ENCODE data around the gene CORIN. TPM values are rescaled to one million over a fixed set of nuclear protein-coding genes. Genes with fewer than 3 reads are reported as not detected.

The CORIN gene
- polyA plus RNA-seq, 1 of the 3 experiments (the other 2 are of a cell fraction), result 1.1 TPM

- TF ChIP-seq MAX (IDR thresholded peaks at IDR 0.05; ENCODE audit: low read depth) (no peak), POLR2AphosphoS5 (IDR thresholded peaks at IDR 0.05; ENCODE audit: low read depth, low read length) (no peak), GATA2 (CRISPR knock-in tag; IDR thresholded peaks at IDR 0.05) (no peak), FOSL2 (IDR thresholded peaks at IDR 0.05; ENCODE audit: borderline replicate concordance, low read depth) (no peak), EZH2phosphoT487 (IDR thresholded peaks at IDR 0.05; ENCODE audit: borderline replicate concordance, low read depth) (no peak)
These were observed 91.7 kb downstream of the CORIN start (continued) for GRCh38 chr4:47746122-47746521.

GRCh38 chr4:47744843-47745382 lies 93.0 kb downstream of the CORIN start:
- CTCF ChIA-PET, result interaction anchor here (0.7 to 3.5 kb wide), 3 partner anchors 29 to 91 kb away, joined by 3 to 21 read pairs (median 3); no protein-coding TSS in a partner anchor
- WGBS (ENCODE audit: low lambda C conversion rate), result 27% methylated on average over 2 of the region's 2 CpGs
- POLR2A ChIA-PET, result no interaction called here

GRCh38 chr4:47744253-47744652 lies 93.6 kb downstream of the CORIN start:
- CTCF ChIA-PET, result interaction anchor here (0.8 to 3.5 kb wide), 2 partner anchors 31 to 92 kb away, joined by 3 to 21 read pairs; no protein-coding TSS in a partner anchor
- Histone ChIP-seq H4K20me1 (ENCODE audit: insufficient read depth) (no peaks in the 10 kb centered on the region), H3K27me3 (ENCODE audit: insufficient read depth) (no peaks in the 10 kb centered on the region), H2AFZ (ENCODE audit: low read depth) (no peak overlapping the region), H3K27ac (ENCODE audit: low read depth in 2 of 2, low read length in 1 of 2) (no peak overlapping the region; a peak in 1 of 4 replicates), H3K4me3 (ENCODE audit: low read depth in 2 of 2, low read length in 1 of 2) (no peak overlapping the region), H3K9me2 (no peaks in the 10 kb centered on the region), H3K9me3 (no peaks in the 10 kb centered on the region; the same call in 1 of the 2 replicates), H3K4me2 (no peak overlapping the region), H3K4me1 (ENCODE audit: control insufficient read depth in 1 of 2, insufficient read depth in 2 of 2, low read depth in 1 of 2, low read length in 1 of 2) (peaks cover 2 to 3% of the 10 kb centered on the region in 2 experiments; a peak in 2 of 4 replicates), H3K79me2 (ENCODE audit: insufficient read depth) (no peaks in the 10 kb centered on the region), H3K36me3 (replicated peaks in 1 of 2; ENCODE audit: control insufficient read depth in 1 of 2, insufficient read depth in 2 of 2, low read length in 1 of 2) (peaks cover 0 to 3% of the 10 kb centered on the region in 2 experiments), H3F3A (replicated peaks; ENCODE audit: insufficient read depth) (no peaks in the 10 kb centered on the region), H3K9ac (no peak overlapping the region)
- DNase-seq, result no peak
- WGBS (ENCODE audit: low lambda C conversion rate), result 57% methylated on average over 2 of the region's 2 CpGs
- TF ChIP-seq SIN3A (IDR thresholded peaks at IDR 0.05; ENCODE audit: borderline replicate concordance, low read depth, low read length), result no peak
- TF ChIP-seq RAD21 (IDR thresholded peaks at IDR 0.05; ENCODE audit: low read length), result no peak
- TF ChIP-seq CTCF (IDR thresholded peaks at IDR 0.05), result no peak
- no peak for TF ChIP-seq MXI1 (IDR thresholded peaks at IDR 0.05; ENCODE audit: low read depth, low read length)
- TF ChIP-seq MEF2A (IDR thresholded peaks at IDR 0.05; ENCODE audit: borderline replicate concordance, low read depth), result no peak
- no peak for TF ChIP-seq SMC3 (IDR thresholded peaks at IDR 0.05; ENCODE audit: low read depth, low read length)
- TF ChIP-seq EZH2phosphoT487 (IDR thresholded peaks at IDR 0.05; ENCODE audit: borderline replicate concordance, low read depth), result no peak
- no peak for TF ChIP-seq ZBTB33 (IDR thresholded peaks at IDR 0.05; ENCODE audit: borderline replicate concordance, low read depth)
- no peak for TF ChIP-seq GABPA (IDR thresholded peaks at IDR 0.05; ENCODE audit: low read depth)
- TF ChIP-seq RCOR1 (IDR thresholded peaks at IDR 0.05; ENCODE audit: low read length), result no peak
- no peak for TF ChIP-seq GATA2 (CRISPR knock-in tag; IDR thresholded peaks at IDR 0.05)
- no peak for TF ChIP-seq FOSL2 (IDR thresholded peaks at IDR 0.05; ENCODE audit: borderline replicate concordance, low read depth)
- no peak for TF ChIP-seq MAX (IDR thresholded peaks at IDR 0.05; ENCODE audit: low read depth)
- no peak for TF ChIP-seq FOXM1 (IDR thresholded peaks at IDR 0.05; ENCODE audit: low read depth)
- POLR2A ChIA-PET, result no interaction called here

More at GRCh38 chr4:47744843-47745382, 93.0 kb downstream of the CORIN start:
- Histone ChIP-seq H3K9ac (no peak overlapping the region), H3K4me2 (no peak overlapping the region), H3K9me3 (no peaks in the 10 kb centered on the region; the same call in 1 of the 2 replicates), H2AFZ (ENCODE audit: low read depth) (0 out of 2 replicates have a peak overlapping the region, but pooled peaks have one; percentile 3), H3K79me2 (ENCODE audit: insufficient read depth) (no peaks in the 10 kb centered on the region), H3F3A (replicated peaks; ENCODE audit: insufficient read depth) (no peaks in the 10 kb centered on the region), H3K27ac (ENCODE audit: low read depth in 2 of 2, low read length in 1 of 2) (peak overlapping the region in 1 of 2 experiments; percentile 39; a peak in 2 of 4 replicates), H3K36me3 (replicated peaks in 1 of 2; ENCODE audit: control insufficient read depth in 1 of 2, insufficient read depth in 2 of 2, low read length in 1 of 2) (peaks cover 0 to 3% of the 10 kb centered on the region in 2 experiments), H3K4me3 (ENCODE audit: low read depth in 2 of 2, low read length in 1 of 2) (no peak overlapping the region), H4K20me1 (ENCODE audit: insufficient read depth) (no peaks in the 10 kb centered on the region), H3K9me2 (no peaks in the 10 kb centered on the region), H3K4me1 (ENCODE audit: control insufficient read depth in 1 of 2, insufficient read depth in 2 of 2, low read depth in 1 of 2, low read length in 1 of 2) (peaks cover 2 to 3% of the 10 kb centered on the region in 2 experiments; a peak in 2 of 4 replicates), H3K27me3 (ENCODE audit: insufficient read depth) (no peaks in the 10 kb centered on the region)
- DNase-seq, result peak; percentile 38
- TF ChIP-seq FOSL2 (IDR thresholded peaks at IDR 0.05; ENCODE audit: borderline replicate concordance, low read depth), result no peak
- TF ChIP-seq EP300 (IDR thresholded peaks at IDR 0.05; ENCODE audit: borderline replicate concordance in 1 of 2, low read depth in 1 of 2, low read length in 1 of 2), result 0 out of 4 replicates have a peak, but pooled peaks of 1 of the 2 experiments have one; percentile 42
- TF ChIP-seq GATA2 (CRISPR knock-in tag; IDR thresholded peaks at IDR 0.05), result 0 out of 2 replicates have a peak, but pooled peaks have one; percentile 20
- 0 out of 2 replicates have a peak, but pooled peaks have one; percentile 3 for TF ChIP-seq RAD21 (IDR thresholded peaks at IDR 0.05; ENCODE audit: low read length)

Data from SK-N-SH (cell line).